Gastroesophageal sphincter (tissue), 3 donors: Measurements from ENCODE around the gene INKA2.

Source experiments
- POLR2AphosphoS5 ChIP-seq: sonication (generic); formaldehyde crosslinking; IDR thresholded peaks from one replicate; pipeline ENCODE4 v1.6.1; 2017; ENCODE audit warnings: antibody characterized with exemption
- TF ChIP-seq, protein P1 (sequence below), 4 experiments: fragments of 200-600 bp in 2 of 4; fragments of 450-650 bp in 2 of 4; sonication (generic) in 1 of 4; IDR thresholded peaks; one replicate each; pipeline ENCODE4 v1.5.1; 2017 to 2019; ENCODE audit warnings: antibody characterized with exemption in 4 of 4, mild to moderate bottlenecking in 2 of 4, moderate library complexity in 2 of 4

DNA sequence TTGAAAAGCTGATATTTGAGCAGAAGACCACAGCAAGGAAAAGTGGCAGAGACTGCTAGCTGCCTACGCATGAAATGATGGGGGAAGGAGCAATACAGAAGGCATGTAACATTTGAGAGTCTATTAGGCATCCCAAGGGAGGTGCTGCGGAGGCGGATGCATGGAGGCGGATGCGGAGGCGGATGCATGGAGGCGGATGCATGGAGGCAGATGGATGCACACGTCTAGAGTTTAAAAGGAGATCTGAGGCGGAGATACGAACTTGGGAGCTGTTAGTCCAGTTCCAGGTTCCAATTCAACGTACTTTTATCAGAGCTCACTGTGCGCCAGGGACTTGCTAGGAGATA is 15.8 kb upstream of the INKA2 start:
- no peak for TF ChIP-seq POLR2AphosphoS5
- TF ChIP-seq, protein P1, sequence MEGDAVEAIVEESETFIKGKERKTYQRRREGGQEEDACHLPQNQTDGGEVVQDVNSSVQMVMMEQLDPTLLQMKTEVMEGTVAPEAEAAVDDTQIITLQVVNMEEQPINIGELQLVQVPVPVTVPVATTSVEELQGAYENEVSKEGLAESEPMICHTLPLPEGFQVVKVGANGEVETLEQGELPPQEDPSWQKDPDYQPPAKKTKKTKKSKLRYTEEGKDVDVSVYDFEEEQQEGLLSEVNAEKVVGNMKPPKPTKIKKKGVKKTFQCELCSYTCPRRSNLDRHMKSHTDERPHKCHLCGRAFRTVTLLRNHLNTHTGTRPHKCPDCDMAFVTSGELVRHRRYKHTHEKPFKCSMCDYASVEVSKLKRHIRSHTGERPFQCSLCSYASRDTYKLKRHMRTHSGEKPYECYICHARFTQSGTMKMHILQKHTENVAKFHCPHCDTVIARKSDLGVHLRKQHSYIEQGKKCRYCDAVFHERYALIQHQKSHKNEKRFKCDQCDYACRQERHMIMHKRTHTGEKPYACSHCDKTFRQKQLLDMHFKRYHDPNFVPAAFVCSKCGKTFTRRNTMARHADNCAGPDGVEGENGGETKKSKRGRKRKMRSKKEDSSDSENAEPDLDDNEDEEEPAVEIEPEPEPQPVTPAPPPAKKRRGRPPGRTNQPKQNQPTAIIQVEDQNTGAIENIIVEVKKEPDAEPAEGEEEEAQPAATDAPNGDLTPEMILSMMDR (IDR thresholded peaks at IDR 0.05): no peak
